Adrenal gland (tissue), 12 donors: ENCODE results near the gene NCOA6. TPM values are rescaled to one million over a fixed set of nuclear protein-coding genes. Genes with fewer than 3 reads are reported as not detected.

ENCODE experiments used
- DNase-seq, 7 donors: peaks; one replicate each; pipeline ENCODE4 v3.0.0-alpha.2; 2019 to 2020
- H3K27ac ChIP-seq, 5 donors: fragments of 200-600 bp; sonication (generic) in 4 of 5; 1 replicate in 3 of 5; 2 replicates in 2 of 5; pipeline versions ENCODE4 v1.5.1 to v1.8.0; 2016 to 2020; ENCODE audit warnings: mild to moderate bottlenecking in 1 of 5
- H3K27me3 ChIP-seq: fragments of 200-600 bp; 2 replicates; pipeline ENCODE4 v1.8.0; 2021
- H3K36me3 ChIP-seq, 2 donors: fragments of 200-600 bp; replicated peaks in 1 of 2; 1 replicate in 1 of 2; 2 replicates in 1 of 2; pipeline versions ENCODE4 v1.5.1 to v1.8.0; 2018 to 2022
- H3K4me1 ChIP-seq, 2 donors: fragments of 200-600 bp; replicated peaks in 1 of 2; 1 replicate in 1 of 2; 2 replicates in 1 of 2; pipeline versions ENCODE4 v1.5.1 to v1.8.0; 2018 to 2021
- H3K4me3 ChIP-seq, 4 donors: fragments of 200-600 bp; sonication (generic) in 3 of 4; one replicate each; pipeline ENCODE4 v1.5.1; 2016 to 2018
- H3K9me3 ChIP-seq, 3 donors: fragments of 200-600 bp; sonication (generic) in 1 of 3; replicated peaks in 1 of 3; 1 replicate in 2 of 3; 2 replicates in 1 of 3; pipeline versions ENCODE4 v1.5.1 to v1.8.0; 2016 to 2021
- CTCF ChIP-seq, 6 experiments: fragments of 450-650 bp in 4 of 6; fragments of 200-600 bp in 2 of 6; sonication (generic) in 1 of 6; IDR thresholded peaks; 1 replicate in 5 of 6; 2 replicates in 1 of 6; pipeline versions ENCODE4 v1.5.1 to v1.8.0; 2016 to 2021; ENCODE audit warnings: antibody characterized with exemption in 6 of 6, mild to moderate bottlenecking in 2 of 6, moderate library complexity in 1 of 6
- POLR2A ChIP-seq, 2 donors: fragments of 450-650 bp; IDR thresholded peaks; one replicate each; pipeline ENCODE4 v1.6.1; 2017; ENCODE audit warnings: antibody characterized with exemption in 2 of 2, mild to moderate bottlenecking in 2 of 2, moderate library complexity in 1 of 2
- WGBS, 4 donors: extraction: QIAGEN DNeasy Blood & Tissue Kit in 2 of 4; methylation state at CpG; one replicate each; pipeline versions ENCODE4 v1.1.5 to v1.1.7; 2013 to 2017; 5-methylcytosine and 5-hydroxymethylcytosine counted together
- intact Hi-C, 2 donors: fragments of 100-400 bp; cut with DNase I; formaldehyde crosslinking; loops; one replicate each; pipeline versions ENCODE4 v1.14.1 to v1.15.0; 2022 to 2023
- polyA plus RNA-seq, 3 donors: library from polyadenylated mRNA; stranded (reverse); fragments of 200-250 nt in 2 of 3; fragments of 350-450 nt in 1 of 3; fragmentation: Illumina TruSeq in 1 of 3; extraction: RNeasy Lipid Tissue Mini Kit (QIAGEN cat#74804) in 1 of 3; gene quantifications; one replicate each; pipeline ENCODE4 v1.2.3, GENCODE V29; 2013 to 2014
- total RNA-seq, 9 donors: library from RNA; depleted of rRNA in 4 of 9; stranded (reverse); fragments of >200 nt in 4 of 9; fragments of 120-200 nt in 1 of 9; fragmentation: NEBNext Ultra II Directional in 1 of 9; extraction: Animal tissue kit (Norgen Biotek cat#: 25700) in 1 of 9; gene quantifications; one replicate each; pipeline versions ENCODE4 v1.1.0 to v1.2.4, GENCODE V29; 2013 to 2023
- donor health status: healthy with polysubstance abuse.
- donor health status: Bipolar disorder and iron deficiency.
- donor health status: DM: yes; HTN: yes; CAD: no.
- donor health status: DM: no; HTN: no; CAD: no.
- donor health status: DM: no; HTN: no; CAD: no.
- donor health status: DM: yes; HTN: yes; CAD: no.

NCOA6 gene
- total and polyA plus RNA-seq, 12 donors, result 12.2 to 58.2 (median 21.7) TPM

GRCh38 chr20:34831936-34832335, 6.5 kb upstream of the NCOA6 start:
- intact Hi-C loops, result no loop called here
- Histone ChIP-seq H3K27ac (no peak overlapping the region), H3K27me3 (no peaks in the 10 kb centered on the region), H3K36me3 (no peaks in the 10 kb centered on the region), H3K9me3 (no peaks in the 10 kb centered on the region), H3K4me1 (no peaks in the 10 kb centered on the region), H3K4me3 (no peak overlapping the region)
- no peak for DNase-seq
- WGBS, 4 donors, result 54 to 62% (median 57%) methylated on average over 5 of the region's 5 CpGs
- TF ChIP-seq CTCF (IDR thresholded peaks at IDR 0.05) (no peak), POLR2A (IDR thresholded peaks at IDR 0.05) (no peak)

DNA sequence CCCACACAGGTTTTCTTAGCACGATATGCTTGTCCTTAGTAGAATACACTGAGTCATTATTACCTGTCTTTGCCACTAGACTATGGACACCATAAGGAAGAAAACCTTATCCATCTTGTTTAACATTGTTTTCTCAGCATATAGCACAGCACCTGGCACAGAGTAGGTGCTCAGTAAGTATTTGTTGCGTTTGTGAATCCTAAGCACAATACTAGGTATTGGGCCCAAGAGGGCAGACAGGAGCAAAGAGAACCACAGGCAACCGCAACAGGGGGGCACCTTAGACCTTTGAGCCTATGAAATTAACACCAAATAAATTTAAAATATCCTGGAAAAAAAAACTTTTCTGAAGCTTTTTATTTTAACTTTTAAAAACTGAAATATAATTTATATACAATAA, 3.7 kb upstream of the NCOA6 start:
- peaks cover 7% of the 10 kb centered on the region in 2 donors for H3K4me1 ChIP-seq
- DNase-seq, result no peak
- no peaks in the 10 kb centered on the region for H3K27me3 ChIP-seq
- H3K27ac ChIP-seq, result no peak overlapping the region
- no peaks in the 10 kb centered on the region for H3K36me3 ChIP-seq
- TF ChIP-seq POLR2A (IDR thresholded peaks at IDR 0.05), result no peak
- TF ChIP-seq CTCF (IDR thresholded peaks at IDR 0.05), result no peak
- intact Hi-C loops, result no loop called here
- no peak overlapping the region for H3K4me3 ChIP-seq
- no peaks in the 10 kb centered on the region for H3K9me3 ChIP-seq
- 75 to 81% (median 76%) methylated on average over 3 of the region's 3 CpGs for WGBS, 4 donors

- Histone ChIP-seq H3K27ac (peak overlapping the region in 4 of 5 donors; percentile 67 to 99 (median 86)), H3K4me3 (peak overlapping the region; percentile 3 to 92 (median 62)), H3K9me3 (no peaks in the 10 kb centered on the region), H3K27me3 (no peaks in the 10 kb centered on the region), H3K36me3 (no peaks in the 10 kb centered on the region), H3K4me1 (peaks cover 13 to 30% of the 10 kb centered on the region in 2 donors)
- 0 to 3% (median 0%) methylated on average over 5 to 66 of the region's 68 CpGs for WGBS, 4 donors
- intact Hi-C loops, result no loop called here
- TF ChIP-seq CTCF (IDR thresholded peaks at IDR 0.05) (peak in 1 of 6 experiments; percentile 5), POLR2A (IDR thresholded peaks at IDR 0.05) (peak in 1 of 2 donors; percentile 37)
- DNase-seq, result peak; percentile 32 to 68 (median 60)
Observed at GRCh38 chr20:34824806-34825529, 483 bp downstream of the NCOA6 start.

DNA sequence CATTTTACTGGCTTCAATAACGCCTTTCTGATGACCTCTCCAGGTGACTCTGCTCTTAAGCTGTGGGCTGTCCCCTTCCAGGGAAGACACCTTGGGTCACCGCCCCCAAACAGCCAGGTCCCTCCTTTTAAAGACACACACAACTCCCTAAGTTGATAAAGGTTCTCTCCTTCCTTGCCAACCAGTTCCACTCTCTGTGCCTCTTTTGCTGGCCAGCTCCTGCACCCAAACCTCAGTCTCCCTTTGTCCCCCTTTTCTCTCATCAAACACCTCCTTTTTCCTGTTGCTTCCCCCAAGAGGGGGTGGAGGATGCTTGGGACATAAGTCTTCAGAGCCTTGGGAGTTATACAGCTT, 1.0 kb downstream of the NCOA6 start:
- intact Hi-C loops, result no loop called here
- peak in 1 of 2 donors; percentile 62 for TF ChIP-seq POLR2A (IDR thresholded peaks at IDR 0.05)
- TF ChIP-seq CTCF (IDR thresholded peaks at IDR 0.05), result no peak
- peak; percentile 61 to 83 (median 68) for DNase-seq
- Histone ChIP-seq H3K4me1 (peaks cover 13 to 36% of the 10 kb centered on the region in 2 donors), H3K9me3 (no peaks in the 10 kb centered on the region), H3K27me3 (no peaks in the 10 kb centered on the region), H3K36me3 (no peaks in the 10 kb centered on the region), H3K4me3 (peak overlapping the region; percentile 3 to 92 (median 62)), H3K27ac (peak overlapping the region in 4 of 5 donors; percentile 67 to 99 (median 86))
- 0 to 3% (median 2%) methylated on average over 2 of the region's 2 CpGs for WGBS, 4 donors
